Measurements from ENCODE around the gene OAS2.

- TF ChIP-seq CEBPG (CRISPR knock-in tag; IDR thresholded peaks at IDR 0.05) (no peak), CEBPG (tag; conservative IDR thresholded peaks at IDR 0.05 in 1 of 2, IDR thresholded peaks at IDR 0.05 in 1 of 2) (no peak), CTCF (IDR thresholded peaks at IDR 0.05 in 2 of 3, conservative IDR thresholded peaks at IDR 0.05 in 1 of 3; ENCODE audit: insufficient read depth in 2 of 3, low read depth in 1 of 3, low read length in 3 of 3) (no peak)
Measured at GRCh38 chr12:113056631-113057488, 78.5 kb downstream of the OAS2 start, which contains the start of gene DTX1.
